ENCODE measurements around the gene NDUFA13.
A peak's percentile ranks its signal among the peaks of the same experiment; 100 is the strongest.

Gene NDUFA13

DNA sequence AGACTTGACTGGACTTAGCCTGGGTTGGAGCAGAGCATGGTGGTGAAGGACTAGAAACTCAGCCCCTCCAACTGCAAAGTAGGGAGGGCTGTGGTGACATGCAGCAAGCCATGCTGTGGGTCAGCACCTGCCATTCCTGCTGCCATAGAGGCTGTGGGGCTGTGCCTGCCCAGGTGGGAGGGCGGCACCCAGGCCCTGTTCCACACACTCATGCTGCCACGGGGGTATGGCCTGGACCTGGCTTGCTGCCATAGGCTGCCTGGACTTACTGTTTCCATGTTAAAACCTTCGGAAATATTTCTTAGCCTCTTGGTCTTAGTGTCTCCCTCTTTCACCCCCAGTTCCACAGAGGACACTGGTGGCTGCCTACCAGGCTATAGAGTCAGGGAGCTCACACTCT, 51.4 kb downstream of the NDUFA13 start:
- Histone ChIP-seq H3K27ac (no peak overlapping the region), H3K9ac (no peak overlapping the region), H3K4me2 (no peak overlapping the region), H3K4me3 (no peak overlapping the region), H4K20me1 (no peaks in the 10 kb centered on the region; a peak in 1 of 22 replicates), H3K27me3 (no peaks in the 10 kb centered on the region), H3K36me3 (peaks cover 0 to 23% (median 16%) of the 10 kb centered on the region in 11 experiments; a peak in 9 of 22 replicates), H3K4me1 (peaks cover 0 to 11% (median 0%) of the 10 kb centered on the region in 10 experiments; a peak in 5 of 20 replicates), H3K9me3 (replicated peaks in 1 of 11) (peaks cover 0 to 21% (median 18%) of the 10 kb centered on the region in 11 experiments; a peak in 18 of 22 replicates)
- no peak for TF ChIP-seq Cebpa-rat (IDR thresholded peaks at IDR 0.05)

DNA sequence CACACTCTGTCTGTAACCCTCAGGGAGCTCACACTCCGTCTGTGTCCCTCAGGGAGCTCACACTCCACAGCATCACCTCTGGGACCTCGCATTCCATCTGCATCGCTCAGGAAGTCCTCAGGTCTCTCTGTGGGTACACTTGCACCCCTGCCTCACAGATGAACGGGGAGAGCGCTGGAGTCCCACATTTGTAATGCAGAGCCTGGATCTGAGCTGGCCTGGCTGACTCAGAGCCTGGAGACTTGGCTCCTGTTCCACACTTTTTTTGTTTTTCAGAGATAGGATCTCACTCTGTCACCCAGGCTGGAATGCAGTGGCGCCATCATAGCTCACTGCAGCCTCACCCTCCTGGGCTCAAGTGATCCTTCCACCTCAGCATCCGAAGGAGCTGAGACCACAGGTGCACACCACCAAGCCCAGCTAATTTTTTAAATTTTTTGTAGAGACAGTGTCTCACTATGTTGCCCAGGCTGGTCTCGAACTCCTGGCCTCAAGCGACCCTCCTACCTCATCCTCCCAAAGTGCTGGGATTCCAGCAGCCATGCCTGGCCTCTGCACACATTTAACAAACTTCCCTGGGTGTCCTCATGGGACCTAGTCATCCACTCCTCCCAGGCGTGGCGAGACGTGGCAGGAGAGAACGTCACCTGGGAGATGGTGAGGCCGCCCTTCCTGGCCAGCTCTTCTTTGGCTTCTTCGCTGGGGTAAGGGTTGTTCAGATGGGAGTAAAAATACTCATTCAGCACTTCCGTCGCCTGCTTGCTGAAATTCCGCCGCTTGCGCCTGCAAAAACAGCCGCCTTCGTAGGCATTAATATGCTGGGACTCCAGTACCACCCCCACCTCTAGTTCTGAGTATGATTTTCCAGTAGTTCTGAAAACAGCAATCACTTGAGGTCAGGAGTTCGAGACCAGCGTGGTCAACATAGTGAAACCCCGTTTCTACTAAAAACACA, 53.1 kb downstream of the NDUFA13 start:
- Histone ChIP-seq H3K4me2 (peak overlapping the region in 1 of 11 experiments; percentile 25; a peak in 1 of 22 replicates), H3K27ac (no peak overlapping the region), H3K4me1 (peaks cover 0 to 11% (median 0%) of the 10 kb centered on the region in 10 experiments; a peak in 5 of 20 replicates), H3K9ac (no peak overlapping the region), H3K27me3 (no peaks in the 10 kb centered on the region), H3K36me3 (peaks cover 0 to 23% (median 16%) of the 10 kb centered on the region in 11 experiments; a peak in 9 of 22 replicates), H3K9me3 (replicated peaks in 1 of 11) (peaks cover 0 to 21% (median 18%) of the 10 kb centered on the region in 11 experiments; a peak in 18 of 22 replicates), H4K20me1 (no peaks in the 10 kb centered on the region), H3K4me3 (no peak overlapping the region)
- TF ChIP-seq Cebpa-rat (IDR thresholded peaks at IDR 0.05) = no peak

DNA sequence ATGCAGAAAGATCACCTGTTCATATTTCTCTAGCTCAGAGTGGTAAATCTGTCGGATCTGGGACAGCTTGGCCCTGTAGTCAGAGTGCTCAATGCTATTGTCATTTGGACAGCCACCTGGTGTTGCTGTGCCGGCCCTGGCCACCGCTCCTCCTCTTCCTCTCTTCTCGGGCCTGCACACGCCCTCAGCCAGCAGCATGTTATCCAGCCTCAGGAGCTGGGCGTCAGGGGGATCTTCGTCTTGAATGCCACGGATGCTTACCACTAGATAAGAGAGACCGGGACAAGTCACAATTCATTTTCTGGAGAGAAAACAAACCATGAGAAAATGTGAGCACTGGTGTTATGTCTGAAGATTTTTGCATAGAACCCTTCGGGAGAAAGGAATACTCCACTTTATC, 54.5 kb downstream of the NDUFA13 start:
- H3K4me3 ChIP-seq = no peak overlapping the region
- no peak overlapping the region for H3K9ac ChIP-seq
- no peak for TF ChIP-seq Cebpa-rat (IDR thresholded peaks at IDR 0.05)
- H3K9me3 ChIP-seq (replicated peaks in 1 of 11) = peaks cover 0 to 21% (median 18%) of the 10 kb centered on the region in 11 experiments; a peak in 18 of 22 replicates
- no peaks in the 10 kb centered on the region for H3K27me3 ChIP-seq
- peaks cover 0 to 17% (median 2%) of the 10 kb centered on the region in 10 experiments; a peak in 7 of 20 replicates for H3K4me1 ChIP-seq
- H3K4me2 ChIP-seq = no peak overlapping the region
- H4K20me1 ChIP-seq = no peaks in the 10 kb centered on the region
- no peak overlapping the region for H3K27ac ChIP-seq
- peaks cover 0 to 23% (median 11%) of the 10 kb centered on the region in 11 experiments; a peak in 9 of 22 replicates for H3K36me3 ChIP-seq

DNA sequence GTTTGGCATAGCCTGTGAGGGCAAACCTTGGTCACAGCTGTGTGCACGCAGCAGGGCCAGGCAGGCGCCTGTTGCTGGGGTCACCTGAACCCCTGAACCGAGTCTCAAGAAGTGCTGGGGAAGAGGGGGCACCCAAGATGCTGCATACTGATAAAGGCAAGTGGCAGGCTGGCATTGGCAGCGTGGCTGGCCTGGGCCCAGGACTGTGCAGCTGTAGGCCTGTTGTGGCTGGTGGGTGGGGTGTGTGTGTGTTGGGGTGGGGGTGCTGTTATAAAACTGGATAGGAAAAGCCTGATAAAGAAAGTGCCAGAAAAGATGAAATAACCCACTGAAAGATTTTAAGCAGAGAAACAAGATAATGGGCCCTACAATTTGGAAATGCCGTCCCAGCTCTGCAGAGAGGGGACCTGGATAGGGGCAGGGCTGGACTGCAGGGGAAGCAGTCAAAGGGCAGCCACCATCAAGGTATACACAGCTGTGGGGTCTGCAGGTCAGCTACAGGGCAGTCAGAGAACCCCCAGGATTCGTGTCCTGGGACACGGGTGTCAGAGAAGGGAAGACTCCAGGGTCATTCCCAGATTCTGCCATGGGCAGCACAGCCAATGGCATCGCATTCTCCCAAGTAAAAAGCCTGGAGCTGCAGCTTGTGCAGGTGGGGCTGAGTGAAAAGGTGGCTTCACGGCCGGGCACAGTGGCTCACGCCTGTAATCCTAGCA, 55.2 kb downstream of the NDUFA13 start:
- Histone ChIP-seq H3K27ac (no peak overlapping the region), H3K36me3 (peaks cover 0 to 23% (median 11%) of the 10 kb centered on the region in 11 experiments; a peak in 9 of 22 replicates), H3K27me3 (no peaks in the 10 kb centered on the region), H3K9ac (no peak overlapping the region), H3K4me2 (no peak overlapping the region), H3K4me3 (no peak overlapping the region), H3K9me3 (replicated peaks in 1 of 11) (peaks cover 0 to 21% (median 18%) of the 10 kb centered on the region in 11 experiments; a peak in 18 of 22 replicates), H4K20me1 (no peaks in the 10 kb centered on the region), H3K4me1 (peaks cover 0 to 16% (median 2%) of the 10 kb centered on the region in 10 experiments; a peak in 7 of 20 replicates)
- TF ChIP-seq Cebpa-rat (IDR thresholded peaks at IDR 0.05) = no peak

GRCh38 chr19:19575411-19575810, 59.4 kb downstream of the NDUFA13 start:
- H3K9ac ChIP-seq = no peak overlapping the region
- H3K4me2 ChIP-seq = 0 out of 22 replicates have a peak overlapping the region, but pooled peaks of 1 of the 11 experiments have one; percentile 28

More at GRCh38 chr19:19575411-19575810, 59.4 kb downstream of the NDUFA13 start:
- TF ChIP-seq Cebpa-rat (IDR thresholded peaks at IDR 0.05) = no peak
- Histone ChIP-seq H3K36me3 (peaks cover 0 to under 1% (median 0%) of the 10 kb centered on the region in 11 experiments; a peak in 2 of 22 replicates), H3K4me1 (peaks cover 0 to 8% (median 2%) of the 10 kb centered on the region in 10 experiments; a peak in 5 of 20 replicates), H3K9me3 (replicated peaks in 1 of 11) (no peaks in the 10 kb centered on the region), H4K20me1 (no peaks in the 10 kb centered on the region), H3K27me3 (no peaks in the 10 kb centered on the region), H3K27ac (no peak overlapping the region), H3K4me3 (no peak overlapping the region)

Measured in BLaER1 treated with 17β-estradiol and CSF1 and Interleukin-3, amounts not matched to agents 10 nM and 100 nM (cell line).